GM18873 (cell line): ENCODE measurements around the gene ITGB6.
"Not testable (repeated sequence)": the region's sequence is repeated elsewhere in the genome, so short reads cannot be mapped to it uniquely, and the experiment has no call there.

Experiments used
- ATAC-seq: cut with Tn5 transposase; IDR thresholded peaks from one replicate; pipeline ENCODE4 v1.9.1; 2021; ENCODE audit warnings: mild to moderate bottlenecking, moderate library complexity, moderate number of reproducible peaks; ENCODE audit not compliant: unreplicated experiment, low FRiP score

The ITGB6 gene

DNA sequence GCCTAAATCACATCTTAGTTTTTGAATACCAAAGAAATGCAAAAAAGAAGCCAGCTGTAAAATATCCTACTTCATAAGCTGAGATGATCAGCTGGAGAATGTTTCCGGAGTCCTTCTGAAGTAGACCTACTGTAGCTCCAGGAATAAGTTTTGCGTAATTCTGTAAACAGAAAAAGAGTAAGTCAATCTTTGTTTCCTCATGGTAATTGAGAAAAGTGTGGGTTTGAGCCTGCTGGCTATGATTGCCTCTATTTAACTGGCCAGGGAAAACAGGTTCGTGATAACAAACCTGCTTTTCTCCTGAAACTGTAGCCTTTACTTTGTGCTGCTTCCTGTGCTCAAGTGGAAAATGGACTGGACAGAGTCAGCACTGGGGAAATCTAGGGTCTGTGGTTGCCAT lies 58.2 kb downstream of the ITGB6 start:
- no peak for ATAC-seq

DNA sequence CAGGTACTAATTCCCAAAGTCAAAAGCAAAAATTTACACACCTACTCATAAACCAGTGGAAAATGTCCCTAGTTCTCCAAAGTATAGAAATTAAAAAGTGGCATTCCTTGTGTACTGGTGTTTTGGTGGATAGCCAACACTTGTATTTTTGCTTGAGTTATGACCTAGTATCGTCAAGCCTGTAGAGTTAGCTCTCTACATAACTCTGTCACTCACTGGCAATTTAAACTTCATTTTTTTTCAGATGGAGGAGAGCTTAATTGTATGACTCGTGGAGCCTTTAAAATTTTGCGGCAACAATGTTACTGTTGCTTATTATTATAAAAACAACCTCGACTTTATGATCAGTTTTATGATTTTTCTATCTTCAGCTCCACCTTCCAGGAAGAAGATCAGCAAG lies 58.7 kb downstream of the ITGB6 start:
- no peak for ATAC-seq

DNA sequence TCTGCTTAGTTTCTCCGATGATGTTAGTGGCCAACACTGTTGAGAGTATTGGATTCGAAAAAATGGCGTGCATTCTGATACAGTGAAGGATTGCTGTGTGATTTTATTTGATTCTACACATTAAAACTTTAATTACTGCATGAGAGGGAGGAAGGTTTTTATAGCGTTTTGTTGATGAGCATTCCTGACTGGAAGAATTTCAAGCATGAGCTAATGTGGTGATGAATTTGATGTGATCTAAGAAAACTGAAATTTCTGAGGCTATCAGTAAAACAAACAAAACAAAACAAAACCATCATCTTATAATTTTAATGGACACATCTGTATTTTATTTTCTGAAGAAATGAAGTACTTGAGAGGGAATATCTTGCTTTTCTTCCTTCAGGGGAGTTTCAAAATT lies 59.6 kb downstream of the ITGB6 start:
- ATAC-seq, result no peak

DNA sequence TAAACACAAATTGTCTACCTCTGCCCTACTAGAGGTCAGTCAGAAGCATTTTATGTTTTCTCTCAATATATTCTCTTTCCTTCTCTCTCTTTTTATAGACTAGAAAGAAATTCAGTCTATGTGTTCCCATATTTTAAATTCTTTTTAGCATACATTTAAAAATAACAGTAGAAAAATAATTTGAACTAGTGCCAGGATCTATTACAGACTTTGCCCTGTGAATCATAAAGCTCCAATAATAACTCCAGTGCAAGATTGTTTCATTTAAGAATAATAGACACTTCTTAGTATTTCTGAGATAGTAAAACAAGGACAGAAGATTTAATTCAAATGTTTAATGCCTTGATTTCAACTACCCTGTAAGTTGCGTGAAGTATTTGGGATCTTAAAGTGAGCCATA lies 60.1 kb downstream of the ITGB6 start:
- no peak for ATAC-seq

DNA sequence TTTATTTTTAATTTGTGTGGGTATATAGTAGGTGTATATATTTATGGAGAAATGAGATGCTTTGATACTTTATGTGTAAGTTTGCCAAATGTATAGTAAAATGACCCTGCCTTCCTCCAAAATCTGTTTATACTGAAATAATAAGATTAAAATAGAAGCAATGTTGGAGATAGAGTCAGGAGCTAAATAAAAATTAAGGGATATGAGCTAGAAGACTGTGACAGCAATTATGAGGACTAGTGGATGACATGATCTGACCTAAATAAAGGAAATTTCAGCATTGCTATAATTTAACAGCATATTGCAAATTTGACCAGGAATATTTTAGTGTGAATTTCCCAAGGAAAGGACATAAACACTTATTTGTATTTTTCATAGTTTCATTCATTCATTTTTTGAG lies 60.7 kb downstream of the ITGB6 start:
- no peak for ATAC-seq

DNA sequence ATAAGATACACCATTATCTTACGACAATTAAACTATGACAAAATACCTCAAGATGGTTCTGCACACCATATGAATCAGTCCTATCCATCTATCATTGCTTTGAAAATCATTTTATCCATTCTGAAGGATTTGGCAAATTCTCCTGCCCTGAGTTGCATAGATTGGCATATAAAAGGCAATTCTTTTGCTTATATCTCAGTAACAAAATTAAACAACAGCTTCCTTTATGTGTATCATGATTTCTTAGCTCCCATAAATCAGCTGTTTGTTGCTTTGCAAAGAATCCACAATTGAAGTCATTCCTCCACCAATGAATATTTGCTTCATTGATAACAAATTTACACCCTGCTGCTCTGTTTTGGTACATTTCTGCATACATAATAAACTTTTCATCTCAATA lies 61.7 kb downstream of the ITGB6 start:
- no peak for ATAC-seq

DNA sequence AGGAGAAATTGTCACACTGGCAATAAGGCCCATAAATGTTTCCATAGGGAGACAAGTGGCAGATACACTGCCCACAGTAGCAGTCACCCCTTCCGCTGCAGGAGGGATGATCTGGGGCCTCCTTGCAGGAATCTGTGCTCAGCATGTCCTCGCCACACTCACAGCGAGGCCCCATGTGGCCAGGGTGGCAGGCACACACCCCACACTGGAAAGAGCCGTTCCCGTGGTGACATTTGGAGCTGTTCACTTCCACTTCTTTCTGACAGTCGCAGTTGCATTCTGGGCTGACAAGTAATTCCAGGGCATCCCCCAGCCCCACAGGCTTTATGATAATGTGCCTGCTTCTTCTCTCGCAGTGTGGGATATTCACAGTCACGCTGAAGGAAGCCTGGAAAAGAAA lies 62.6 kb downstream of the ITGB6 start:
- no peak for ATAC-seq

DNA sequence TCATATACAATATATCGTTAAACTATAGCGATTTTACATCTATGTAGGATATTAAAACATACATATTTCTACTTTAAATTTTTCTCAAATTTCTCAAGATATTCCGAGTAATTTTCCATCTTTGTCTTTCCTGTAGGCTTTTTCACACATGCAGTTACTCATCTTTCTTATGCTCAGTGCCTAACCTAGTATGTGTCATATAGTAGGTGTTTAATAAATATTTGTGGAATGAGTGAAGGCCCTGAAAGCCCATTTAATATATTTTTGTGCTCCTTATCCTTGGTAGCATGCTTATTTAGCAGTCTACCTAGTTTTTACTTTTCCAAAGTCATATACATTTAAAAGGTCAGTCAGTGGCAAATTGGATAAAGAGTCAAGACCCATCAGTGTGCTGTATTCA lies 67.3 kb downstream of the ITGB6 start:
- ATAC-seq, result no peak

DNA sequence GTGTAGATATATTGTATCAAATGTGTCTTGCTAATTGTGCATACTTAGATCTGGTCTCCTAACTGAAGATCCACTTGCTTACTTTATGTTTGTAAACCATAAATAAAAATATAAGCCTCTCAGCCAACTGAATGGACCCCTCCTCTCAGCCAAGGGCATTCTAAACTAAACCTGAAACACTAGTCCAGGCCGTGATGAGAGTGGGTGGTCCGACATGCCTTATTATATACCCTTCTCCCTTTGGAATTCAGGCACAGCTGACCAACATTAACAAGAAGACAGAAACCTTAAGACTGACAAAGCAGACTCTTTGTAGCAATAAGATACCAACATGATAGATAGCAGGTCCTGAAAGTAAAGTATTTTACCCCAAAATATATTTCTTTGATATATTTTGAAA lies 73.3 kb downstream of the ITGB6 start:
- ATAC-seq, result no peak

DNA sequence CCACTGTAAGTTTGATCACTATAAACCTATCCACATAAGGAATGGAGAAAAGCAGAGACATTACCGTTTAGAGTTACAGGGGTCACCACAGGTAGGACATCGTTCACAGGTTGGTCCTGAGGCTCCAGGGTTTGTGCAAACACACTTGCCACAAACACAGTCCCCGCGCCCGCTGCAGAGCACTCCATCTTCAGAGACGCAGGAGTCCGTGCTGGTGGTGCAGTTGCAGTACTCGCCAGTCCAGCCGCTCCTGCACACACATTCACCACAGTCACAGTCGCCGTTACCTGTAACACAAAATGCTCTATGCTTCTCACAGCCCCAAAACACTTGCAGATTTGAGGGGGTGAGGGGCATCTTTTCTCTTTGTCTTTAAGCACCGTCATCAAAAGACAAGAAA lies 73.8 kb downstream of the ITGB6 start:
- no peak for ATAC-seq

DNA sequence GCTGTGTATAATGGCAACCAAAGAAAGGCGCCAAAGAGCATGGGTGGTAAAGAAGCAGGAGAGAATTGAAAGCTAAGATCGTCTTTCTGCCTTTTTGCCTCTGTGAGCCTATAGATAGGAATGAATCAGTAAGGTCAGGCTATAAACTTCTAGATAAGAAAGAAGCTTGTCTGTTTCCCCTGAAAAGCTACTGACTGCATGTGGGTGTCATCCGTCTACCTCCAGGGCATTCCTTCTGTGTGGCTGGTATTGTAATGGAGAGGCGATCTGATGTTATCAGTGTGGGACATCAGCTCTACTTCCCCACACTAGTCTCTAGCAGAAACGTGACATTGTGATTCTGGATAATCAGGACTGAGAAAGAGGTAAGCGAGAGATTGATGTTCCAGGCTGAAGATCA lies 74.2 kb downstream of the ITGB6 start:
- no peak for ATAC-seq

DNA sequence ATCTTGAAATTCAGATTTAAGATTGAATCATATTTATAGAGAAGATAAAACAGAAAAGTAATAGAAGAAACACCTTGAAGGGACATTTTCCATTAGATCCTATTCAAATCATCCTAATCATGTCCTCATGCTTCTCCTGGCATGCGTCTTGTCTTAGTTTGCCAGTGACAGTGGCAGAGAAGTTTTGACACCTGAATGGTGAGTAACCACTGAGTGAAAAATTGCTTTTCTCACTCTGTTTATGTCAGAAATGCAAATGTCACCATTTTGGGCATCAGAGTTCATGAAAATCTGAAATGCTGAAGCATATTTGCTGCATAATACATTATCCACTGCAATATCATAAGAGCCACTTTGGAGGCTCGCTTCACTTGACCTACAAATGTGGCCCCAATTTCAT lies 74.7 kb downstream of the ITGB6 start:
- no peak for ATAC-seq

DNA sequence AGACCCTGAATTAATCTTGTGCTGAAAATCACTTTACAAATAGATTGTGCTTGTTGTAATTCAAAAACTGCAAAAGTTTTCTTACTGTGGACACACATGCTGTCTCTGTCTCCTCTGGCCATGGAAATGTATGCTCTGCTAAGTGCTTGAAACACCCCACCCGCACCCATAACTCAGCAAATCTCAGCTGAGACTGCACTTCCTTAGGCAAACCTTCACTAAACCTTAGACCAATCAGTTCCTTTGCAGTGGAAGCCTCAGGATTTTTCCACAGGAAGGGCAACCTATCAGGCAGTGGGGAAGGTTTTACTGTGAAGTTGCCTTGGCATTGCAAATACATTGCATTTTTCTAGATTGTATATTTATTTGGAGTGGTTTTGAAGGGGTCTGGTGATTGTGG lies 75.5 kb downstream of the ITGB6 start:
- no peak for ATAC-seq

DNA sequence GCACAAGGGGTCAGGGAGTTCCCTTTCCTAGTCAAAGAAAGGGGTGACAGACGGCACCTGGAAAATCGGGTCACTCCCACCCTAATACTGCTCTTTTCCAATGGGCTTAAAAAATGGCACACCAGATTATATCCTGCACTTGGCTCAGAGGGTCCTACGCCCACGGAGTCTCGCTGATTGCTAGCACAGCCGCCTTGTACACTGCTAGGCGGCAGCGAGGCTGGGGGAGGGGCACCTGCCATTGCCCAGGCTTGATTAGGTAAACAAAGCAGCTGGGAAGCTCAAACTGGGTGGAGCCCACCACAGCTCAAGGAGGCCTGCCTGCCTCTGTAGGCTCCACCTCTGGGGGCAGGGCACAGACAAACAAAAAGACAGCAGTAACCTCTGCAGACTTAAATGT lies 85.4 kb downstream of the ITGB6 start:
- ATAC-seq, result not testable (repeated sequence)

DNA sequence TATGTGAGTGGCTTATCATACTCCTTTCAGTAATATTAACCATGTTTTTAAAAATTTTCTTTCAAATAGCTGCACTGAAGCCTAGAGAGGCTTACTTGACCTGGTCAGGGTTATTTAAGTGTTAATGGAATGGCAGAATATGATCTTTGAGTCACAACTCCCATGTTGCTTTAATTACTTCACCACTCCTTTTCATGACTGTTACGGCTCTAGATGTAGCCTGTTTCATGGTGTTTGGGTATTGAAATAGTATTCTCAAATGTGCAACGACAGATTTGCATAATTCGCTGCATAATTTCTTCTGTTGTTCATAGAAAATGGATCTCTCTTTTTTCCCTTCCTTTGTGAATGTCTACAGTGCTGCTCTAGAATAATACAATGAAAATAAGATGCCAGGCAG lies 86.1 kb downstream of the ITGB6 start:
- no peak for ATAC-seq

DNA sequence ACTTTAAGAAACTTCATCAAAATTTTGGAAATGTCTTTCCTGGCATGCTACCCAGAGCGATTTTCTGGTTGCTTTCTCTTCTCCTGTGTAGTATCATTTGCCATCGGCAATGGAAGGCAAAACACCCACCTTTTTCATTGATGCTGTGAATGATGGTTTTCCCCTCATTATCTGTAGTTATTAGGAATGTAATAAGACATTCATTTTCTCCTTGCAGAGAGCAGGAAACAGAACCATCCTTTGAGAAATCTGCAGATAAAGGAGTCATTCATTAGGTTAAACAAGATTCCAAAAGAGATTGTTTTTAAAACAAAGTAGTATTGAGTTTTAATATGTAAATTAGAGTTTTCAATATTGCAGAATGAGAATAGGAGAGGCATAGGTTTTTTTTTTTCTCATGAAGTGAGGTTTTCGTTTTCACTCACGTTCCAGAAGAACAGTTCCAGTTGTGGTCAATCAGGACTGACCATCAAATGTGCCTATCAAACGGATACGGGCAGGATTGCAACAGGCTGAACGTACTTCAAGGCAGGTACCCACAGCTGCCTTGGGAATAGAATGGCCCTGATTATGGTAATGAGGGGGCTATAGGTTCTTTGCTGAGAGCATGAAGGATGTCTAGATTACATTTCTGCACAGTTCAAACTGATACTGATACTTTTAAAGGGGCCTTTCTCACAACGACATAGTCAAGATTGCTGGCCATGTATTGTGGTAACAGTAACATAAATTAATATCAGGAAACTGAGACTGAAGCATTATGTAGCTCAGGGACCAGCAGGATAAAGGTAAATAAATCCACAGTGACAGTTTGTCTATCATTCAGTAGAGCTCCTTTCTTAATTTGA lies 87.9 kb downstream of the ITGB6 start:
- ATAC-seq, result peak; percentile 63

DNA sequence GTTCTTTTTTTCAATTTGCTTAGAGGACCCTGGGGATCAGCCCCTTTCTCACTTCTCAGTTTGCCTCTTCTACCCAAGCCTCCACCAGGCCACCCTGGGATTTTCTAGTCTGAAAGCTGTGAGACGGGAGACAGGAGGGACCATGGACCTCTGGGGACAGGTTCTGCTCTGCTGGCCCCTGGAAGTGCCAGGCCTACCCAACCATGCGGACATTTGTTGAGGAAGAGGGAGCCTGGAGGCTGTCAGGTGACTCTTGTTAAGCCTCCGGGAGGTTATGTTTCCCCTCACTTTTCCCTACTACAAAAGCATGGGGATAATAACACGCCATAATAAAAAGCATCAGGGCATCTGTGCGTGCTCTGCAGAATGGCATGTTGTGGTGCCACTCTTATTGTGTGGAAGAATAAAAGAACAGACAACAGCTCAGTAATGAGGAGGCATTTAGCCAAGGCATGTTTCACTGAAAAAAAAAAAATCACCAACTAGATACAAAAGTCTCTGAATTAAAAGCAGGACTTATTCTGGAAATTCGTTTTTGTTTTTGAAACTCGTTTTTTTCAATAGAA lies 89.3 kb downstream of the ITGB6 start:
- no peak for ATAC-seq

DNA sequence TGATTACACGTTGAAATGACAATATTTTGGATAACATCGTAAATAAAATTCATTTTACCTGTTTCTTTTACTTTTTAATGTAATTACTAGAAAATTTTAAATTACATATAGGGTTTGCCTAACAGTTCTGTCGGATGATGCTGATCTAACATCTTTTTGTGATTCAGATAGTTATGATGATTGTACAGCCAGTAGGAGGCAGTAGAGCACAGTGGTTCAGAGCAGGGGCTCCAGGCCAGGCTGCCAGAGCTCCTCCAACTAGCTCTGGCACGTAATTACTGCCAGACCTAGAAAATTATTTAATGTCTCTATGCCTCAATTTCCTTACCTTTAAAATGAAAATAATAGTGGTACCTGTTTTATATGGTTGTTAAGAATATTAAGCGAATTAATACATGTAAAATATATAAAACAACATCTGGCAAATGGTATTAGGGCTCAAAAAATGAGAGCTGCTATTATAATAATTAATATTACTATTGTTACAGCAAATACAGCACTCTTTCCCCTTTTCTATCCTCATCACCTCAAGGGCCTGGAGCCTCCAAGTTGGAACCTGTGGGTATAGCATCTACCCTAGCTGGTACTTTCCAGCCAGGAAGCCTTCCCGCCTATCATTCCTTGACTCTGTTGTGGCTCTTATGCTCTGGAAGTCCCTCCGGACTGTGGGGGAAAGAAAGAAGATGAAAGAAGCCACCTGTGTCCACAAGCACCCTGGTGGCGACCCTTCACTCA lies 90.0 kb downstream of the ITGB6 start:
- peak; percentile 72 for ATAC-seq

DNA sequence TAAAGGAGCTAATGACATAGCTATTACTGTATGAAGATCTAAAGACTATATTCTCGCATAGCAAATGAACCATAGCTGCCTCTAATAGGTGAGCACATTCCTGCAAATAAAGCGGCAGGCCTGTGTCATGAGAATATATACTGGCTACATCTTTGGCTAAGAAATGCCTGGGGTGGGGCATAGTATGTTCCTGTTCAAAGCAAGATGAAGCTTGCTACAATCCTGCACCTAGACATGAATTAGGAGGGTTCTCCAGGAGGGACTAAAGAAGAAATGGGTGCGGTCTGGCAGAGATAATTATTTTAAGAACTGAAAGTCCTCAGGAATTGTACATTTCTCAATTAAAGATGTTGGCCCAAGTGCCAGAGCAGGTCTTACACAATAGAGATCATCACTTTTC lies 90.8 kb downstream of the ITGB6 start:
- ATAC-seq, result no peak

DNA sequence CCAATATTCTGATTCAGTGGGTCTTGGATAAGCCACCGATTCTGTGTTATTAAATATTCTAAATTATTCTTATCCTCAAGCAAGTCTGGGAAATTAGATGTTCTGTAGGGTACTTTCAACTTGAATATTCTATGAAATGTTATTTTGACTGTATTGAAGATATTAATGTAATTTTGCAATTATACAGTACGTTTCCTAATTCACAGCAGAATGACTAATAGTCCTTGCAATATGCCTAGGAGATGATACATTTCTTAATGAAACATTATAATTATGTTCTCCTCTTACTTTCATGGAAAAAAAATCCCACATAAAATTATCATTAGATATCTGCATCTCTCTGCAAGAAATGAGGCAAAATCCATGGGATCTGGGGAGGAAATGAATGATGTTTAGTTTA lies 91.4 kb downstream of the ITGB6 start:
- ATAC-seq, result no peak

DNA sequence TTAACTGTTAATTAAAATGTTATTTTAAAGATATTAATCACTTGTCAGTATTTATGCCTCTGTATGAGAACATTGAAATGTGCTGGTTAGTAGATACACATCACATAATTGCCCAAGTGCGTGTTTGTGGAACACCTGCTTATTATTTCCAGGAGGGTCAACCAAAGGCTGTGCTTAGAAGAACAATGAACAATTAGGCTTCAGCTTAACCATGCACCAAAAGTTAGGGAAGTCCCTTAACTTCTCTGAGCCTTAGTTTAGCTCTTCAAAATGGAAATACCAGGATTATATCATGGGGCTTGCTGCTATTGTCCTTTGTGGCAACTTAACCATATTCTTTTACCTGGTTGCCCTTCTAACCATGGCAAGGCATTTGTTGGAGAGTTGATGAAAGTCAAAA lies 94.7 kb downstream of the ITGB6 start:
- no peak for ATAC-seq

DNA sequence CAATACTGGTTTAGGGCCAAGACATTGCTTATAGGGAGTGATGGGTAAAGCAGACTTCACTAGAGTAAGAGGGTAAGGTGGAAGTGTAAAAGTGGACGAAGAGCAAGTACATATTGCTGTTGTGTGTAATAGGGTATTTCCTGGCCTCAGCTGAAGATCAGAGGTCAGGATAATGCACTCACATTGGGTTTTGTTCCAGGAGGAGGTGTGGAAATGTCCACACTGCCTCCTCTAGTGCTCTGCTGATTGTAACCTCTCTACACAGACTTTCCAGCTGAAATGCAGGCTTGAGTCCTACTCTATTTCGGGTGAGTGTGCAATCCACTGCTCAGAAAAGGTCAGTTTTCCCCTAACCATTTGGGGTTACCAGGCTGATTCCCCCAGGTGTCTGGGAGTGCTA lies 96.0 kb downstream of the ITGB6 start:
- ATAC-seq, result no peak
